Nucleus accumbens (tissue), 56 donors: Measurements from ENCODE around the gene TGFB1I1.

Source experiments
- DNase-seq, 56 donors: peaks; one replicate each; lab custom pipeline; 2025; lab: John Stamatoyannopoulos, UW

Gene TGFB1I1

DNA sequence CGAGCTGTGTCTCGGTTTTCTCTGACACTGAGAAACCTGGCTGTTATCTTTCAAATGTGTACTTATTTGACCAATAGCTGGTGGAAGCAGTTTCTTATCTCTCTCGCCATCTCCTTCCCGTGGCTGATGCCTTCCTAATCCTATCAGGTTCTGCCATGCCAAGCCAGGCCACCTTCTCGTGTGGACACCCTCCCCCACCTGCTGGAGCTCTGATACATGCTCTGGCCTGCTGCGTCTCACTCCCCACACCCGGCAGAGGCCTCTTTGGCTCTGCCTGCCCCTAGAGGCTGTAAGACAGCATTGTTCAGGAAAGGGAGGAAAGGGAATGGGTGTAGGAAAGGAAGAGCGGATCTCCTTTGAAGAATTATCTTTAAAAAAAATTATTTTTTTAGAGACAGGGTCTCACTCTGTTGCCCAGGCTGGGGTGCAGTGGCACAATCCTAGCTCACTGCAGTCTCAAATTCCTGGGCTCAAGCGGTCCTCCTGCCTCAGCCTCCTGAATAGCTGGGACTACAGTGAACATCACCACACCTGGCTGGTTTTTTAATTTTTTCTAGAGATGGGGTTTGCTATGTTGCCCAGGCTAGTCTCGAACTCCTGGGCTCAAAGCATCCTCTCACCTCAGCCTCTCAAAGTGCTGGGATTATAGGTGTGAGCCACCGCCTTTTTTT is 20.1 kb upstream of the TGFB1I1 start:
- peak in 19 of 56 donors; percentile 10 to 41 (median 26) for DNase-seq

DNA sequence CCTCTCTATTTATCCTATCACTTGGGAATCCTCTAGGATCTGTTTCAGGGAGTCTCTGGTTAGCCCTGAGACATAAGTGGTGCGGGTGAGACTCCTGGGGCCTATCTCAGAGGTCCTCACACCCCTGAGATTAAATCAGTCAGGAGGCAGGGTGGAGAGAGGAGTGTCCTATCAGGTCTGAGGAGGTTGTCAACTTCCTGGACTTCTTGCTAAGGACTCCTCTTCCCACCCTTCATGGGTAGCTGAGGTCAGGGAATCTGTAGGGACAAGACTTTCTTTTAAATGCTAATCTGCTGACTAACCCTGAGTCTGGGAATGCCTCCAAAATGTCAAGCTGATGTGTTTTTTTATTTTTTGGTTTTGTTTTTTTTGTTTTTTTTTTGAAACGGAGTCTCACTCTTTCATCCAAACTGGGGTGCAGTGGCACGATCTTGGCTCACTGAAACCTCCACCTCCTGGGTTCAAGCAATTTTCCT is 19.3 kb upstream of the TGFB1I1 start:
- no peak for DNase-seq

DNA sequence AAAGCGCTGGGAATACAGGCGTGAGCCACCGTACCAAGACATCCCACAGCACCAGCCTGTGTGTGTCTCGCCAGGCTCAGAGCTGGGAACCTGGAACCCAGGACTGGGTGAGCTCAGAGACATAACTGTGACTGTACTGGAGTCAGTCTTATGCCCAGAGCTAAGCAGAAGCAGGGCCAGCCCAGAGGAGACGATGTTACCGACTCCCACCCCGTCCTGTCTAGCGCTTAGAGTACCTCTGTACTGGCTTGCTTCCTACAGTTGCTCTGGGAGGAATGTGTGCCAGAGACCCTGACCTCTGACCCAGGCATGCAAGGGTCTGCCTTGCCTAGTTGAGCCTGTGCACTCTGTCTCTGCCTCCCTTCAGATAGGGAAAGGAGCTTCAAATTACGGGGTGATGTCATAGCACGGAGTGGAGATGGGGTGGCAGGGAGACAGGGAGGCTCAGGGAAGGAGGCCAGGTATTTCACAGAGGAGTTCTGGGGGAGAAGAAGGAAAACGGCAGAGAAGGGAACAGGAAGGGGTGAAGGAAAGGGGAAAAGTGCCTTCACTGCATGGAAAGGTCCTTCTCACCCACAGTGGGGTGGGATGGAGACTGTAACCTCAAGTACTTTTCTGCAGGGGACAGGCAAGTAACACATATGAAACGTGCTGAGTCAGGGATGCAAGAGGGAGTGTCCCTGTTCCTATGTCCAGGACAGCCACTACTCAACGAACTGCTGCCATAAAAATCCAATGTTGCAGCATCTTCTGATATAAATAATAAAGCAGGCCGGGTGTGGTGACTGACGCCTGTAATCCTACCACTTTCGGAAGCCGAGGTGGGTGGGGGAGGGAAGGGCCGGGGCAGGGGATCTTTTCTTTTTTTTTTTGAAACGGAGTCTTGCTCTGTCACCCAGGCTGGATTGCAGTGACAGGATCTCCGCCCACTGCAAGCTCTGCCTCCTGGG is 18.4 kb upstream of the TGFB1I1 start:
- no peak for DNase-seq

DNA sequence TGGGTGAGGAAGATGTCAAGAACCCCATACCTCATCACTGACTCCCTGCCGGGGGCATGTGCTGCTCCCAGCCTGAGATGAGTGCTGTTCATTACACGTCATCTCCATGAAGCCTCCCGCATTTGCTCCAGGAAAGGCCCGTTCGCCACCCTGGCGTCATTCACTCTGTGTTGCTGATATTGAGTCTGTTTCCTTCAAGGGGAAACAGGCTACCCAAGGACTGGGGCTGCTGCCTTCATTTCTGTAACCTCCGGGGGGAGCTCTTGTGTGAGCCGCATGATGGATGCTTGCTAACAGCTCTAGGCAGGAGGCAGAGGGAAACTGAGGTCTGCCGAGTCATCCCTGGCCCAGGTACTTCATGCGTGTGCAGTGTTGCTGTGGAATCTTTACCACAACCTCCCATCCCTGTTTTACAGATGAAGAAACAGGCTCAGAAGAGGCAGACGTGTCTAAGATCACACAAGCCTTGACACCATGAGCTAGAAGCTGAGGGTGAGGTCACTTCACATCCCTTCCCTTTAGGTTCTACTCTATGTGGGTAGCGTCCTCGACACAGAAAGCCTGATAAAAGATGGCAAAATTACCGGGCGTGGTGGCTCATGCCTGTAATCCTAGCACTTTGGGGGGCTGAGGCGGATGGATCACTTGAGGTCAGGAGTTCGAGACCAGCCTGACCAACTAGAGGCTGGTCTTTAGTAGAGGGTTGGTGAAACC is 16.2 kb upstream of the TGFB1I1 start:
- DNase-seq, result no peak

DNA sequence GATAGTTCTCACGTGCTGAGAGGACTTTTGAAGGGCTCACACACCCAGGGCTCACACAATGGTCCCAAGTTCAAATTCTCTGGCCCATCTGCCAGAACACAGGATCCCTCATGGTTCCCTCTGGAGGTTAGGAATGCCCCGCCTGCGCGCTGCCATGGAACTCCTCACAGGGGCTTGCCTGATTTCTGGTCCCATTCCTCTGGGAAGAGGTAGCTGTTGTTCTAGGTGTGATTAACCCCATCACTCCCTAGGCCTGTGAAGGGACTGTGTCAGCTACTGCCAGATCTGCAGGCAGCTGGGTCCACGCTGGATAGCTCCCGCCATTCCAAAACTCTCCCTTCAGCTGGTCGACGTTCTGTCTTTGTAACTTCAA is 15.0 kb upstream of the TGFB1I1 start:
- DNase-seq, result no peak

DNA sequence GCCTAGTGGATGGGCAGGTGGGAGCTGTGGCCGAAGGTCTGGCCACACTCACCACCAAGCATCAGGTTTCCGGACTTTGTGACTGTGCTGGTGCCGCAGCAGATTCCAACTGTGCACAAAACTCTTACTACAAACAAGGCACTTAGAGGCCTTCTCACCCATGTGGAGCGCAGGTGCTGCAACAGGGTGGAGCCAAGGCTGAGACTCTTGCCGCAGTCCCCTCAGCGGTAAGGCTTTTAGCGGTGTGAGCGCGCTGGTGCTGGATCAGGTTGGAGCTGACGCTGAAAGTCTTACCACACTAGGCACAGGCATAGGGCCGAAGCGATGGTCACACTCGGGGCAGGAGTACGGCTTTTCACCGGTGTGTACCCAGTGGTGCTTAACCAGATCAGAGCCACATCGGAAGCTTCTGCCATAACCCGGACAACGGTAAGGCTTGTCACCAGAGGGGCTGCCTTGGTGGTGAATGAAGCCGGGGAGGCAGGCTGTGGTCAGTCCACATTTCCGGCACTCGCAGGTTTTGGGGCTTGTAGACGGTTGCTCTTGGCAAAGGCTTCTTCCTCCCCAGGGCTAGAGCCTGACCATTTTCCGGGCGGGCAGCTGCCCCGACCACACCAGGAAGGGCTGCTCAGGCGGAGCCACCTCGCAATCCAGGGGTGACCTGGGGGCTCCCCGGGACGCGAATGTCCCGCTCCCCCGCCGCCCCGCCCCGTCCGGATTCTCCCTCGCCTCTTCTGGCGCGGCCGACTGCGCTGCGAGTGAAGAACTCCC is 13.7 kb upstream of the TGFB1I1 start:
- peak in 9 of 56 donors; percentile 14 to 63 (median 42) for DNase-seq

DNA sequence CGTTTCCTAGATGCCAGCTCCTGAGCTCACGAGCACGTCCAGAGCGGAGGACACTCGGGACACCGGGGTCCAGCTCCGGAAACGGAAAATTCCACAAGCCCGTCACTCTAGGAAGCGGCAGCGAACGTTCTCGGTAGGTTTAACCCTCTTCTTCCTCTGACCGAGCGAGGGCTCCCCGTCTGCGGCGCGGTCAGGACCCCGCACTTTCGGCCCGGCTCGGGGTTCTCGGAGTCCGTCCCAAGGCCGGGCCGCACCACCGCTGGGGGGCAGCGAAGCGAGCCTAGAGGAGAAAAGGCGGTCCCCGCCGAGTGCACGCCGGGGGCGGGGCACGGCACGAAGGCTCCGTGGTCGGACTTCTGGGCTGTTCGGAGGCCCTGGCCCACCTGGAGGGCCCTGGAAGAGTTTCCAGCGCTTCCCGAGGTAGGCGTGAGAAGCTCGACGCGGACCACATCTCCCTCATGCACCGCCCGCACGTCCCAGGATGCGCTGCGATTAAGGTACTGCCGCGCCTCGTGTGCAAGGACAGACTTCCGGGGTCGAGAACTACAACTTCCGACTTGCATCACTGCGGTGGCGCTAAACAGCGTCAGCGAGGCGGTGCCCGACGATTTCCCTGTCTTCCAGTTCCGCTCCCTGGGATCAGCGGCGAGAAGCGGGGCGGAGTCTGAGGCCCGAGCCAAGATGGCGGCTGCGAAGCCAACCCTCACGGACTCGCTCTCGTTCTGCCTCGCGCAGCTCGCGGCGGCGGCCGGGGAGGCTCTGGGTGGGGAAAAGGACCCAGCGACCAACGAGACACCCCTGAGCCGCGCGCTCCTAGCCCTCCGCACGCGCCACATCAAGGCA is 12.9 kb upstream of the TGFB1I1 start, which contains the start of gene ARMC5:
Gene ARMC5, plus strand, starts transcription at position 658 of the 843 bp plus-strand sequence. Its CDS starts 24 bp downstream, at position 682.
- DNase-seq, result peak; percentile 77 to 99 (median 97)

DNA sequence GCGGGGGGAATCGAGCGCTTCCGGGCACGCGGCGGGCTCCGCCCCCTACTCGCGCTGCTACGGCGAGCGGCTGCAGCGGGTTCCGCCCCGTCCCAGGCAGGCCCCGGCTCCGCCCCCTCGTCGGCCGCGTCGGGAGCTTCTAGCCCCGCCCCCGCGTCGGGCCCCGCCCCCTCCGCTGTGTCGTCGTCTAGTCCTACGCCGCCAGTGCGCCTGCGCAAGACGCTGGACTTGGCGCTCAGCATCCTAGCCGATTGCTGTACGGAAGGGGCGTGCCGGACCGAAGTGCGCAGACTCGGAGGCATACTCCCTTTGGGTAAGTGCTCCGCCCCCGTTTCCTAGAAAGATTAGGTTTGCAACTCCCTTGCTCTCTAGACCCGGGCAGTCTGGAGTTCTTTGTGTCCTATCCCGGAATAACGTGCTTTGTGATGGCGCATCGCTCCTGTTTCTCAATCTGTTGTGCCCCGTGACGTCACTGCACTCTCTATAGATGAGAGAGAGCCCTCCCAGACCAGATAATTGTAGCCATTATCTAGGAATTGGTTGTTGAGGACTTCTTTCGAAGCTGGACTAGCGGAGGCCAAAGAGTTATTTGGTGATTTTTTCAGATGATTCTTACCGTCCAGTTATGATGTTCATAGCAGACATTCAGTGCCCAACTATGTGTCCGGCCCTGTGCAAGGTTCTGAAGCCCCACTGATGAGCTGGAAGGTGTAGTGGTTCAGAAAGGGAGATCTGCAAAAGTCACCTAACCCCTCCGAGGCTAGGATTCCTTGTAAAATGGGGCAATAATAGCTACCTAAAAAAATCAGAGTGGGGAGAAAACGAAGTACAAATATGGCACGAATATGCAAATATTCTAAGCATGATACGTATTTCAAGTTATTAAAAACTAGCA is 12.0 kb upstream of the TGFB1I1 start:
- peak; percentile 84 to 100 (median 99) for DNase-seq

DNA sequence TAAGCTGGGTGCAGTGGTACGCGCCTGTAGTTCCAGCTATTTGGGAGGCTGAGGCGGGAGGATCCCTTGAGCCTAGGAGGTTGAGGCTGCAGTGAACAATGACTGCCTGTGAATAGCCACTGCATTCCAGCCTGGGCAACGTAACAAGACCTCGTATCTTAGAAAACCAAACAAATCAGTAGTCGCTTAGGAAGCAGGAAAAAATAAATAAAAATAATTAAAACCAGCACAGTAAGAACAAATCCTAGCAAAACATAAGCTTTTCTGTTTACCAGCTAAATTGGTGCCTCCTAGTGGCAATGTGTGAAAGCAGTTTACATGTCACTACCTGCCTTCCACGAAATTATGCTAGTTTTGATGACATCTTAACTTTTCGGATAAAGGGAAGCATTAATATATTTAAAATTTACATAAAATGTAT is 11.4 kb upstream of the TGFB1I1 start:
- DNase-seq, result no peak

DNA sequence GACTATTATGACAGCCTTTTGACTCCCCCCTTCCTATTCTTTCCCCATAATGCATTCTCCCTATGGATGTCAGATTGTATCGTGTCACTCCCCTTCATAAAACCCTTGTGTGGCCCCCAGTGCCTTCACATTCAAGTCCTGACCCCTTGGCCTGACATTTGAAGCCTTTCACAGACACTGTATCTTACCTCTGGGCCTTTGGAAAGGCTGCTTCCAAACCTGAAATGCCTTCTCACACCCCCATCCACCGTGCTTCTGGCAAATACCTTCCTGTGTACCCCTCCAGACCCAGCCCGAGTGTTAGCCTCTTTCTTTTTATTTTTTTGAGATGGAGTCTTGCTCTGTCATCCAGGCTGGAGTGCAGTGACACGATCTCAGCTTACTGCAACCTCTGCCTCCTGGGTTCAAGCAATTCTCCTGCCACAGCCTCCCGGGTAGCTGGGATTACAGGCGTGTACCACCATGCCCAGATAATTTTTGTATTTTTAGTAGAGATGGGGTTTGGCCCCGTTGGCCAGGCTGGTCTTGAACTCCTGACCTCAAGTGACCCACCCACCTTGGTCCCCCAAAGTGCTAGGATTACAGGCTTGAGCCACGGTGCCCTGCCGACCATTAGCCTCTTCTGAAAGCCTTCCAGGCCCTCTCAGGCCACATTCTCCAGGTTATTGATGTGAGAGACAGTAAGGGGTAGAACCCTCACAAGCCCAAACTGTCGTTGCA is 10.6 kb upstream of the TGFB1I1 start:
- DNase-seq, result no peak

DNA sequence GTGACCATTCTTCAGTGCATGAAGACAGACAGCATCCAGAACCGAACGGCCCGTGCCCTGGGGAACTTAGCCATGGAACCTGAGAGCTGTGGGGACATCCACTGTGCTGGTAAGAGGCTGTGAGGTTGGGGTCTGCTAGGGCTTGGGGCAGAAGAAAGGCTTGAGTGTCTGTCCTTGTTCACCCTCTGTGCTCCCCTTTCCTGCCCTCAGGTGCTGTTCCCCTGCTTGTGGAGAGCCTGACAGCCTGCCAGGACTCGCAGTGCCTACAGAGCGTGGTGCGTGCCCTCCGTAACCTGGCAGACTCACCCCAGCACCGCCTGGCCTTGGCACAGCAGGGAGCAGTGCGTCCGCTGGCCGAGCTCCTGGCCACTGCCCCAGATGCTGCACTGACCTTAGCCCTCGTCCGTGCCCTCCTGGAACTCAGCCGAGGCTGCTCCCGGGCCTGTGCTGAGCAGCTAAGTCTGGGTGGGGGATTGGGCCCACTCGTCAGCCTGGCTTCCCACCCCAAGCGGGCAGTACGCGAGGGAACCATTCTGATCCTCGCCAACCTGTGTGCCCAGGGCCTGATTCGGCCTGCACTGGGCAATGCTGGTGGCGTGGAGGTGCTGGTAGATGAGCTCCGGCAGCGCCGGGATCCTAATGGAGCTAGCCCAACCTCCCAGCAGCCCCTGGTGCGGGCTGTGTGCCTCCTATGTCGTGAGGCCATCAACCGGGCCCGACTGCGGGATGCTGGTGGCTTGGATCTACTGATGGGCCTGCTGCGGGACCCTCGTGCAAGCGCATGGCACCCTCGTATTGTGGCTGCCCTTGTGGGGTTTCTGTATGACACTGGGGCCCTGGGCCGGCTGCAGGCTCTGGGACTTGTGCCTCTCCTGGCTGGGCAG is 9.8 kb upstream of the TGFB1I1 start:
- no peak for DNase-seq

DNA sequence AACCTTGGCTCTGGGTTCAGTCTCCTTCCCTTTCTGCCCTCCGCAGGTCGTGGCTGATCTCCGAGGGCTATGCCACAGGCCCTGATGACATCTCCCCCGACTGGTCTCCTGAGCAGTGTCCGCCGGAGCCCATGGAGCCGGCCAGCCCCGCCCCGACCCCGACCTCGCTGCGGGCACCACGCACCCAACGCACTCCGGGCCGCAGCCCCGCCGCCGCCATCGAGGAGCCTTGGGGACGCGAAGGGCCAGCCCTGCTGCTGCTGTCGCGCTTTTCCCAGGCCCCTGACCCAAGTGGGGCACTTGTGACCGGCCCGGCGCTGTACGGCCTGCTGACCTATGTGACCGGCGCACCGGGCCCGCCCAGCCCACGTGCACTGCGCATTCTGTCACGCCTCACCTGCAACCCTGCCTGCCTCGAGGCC is 7.6 kb upstream of the TGFB1I1 start:
- no peak for DNase-seq

DNA sequence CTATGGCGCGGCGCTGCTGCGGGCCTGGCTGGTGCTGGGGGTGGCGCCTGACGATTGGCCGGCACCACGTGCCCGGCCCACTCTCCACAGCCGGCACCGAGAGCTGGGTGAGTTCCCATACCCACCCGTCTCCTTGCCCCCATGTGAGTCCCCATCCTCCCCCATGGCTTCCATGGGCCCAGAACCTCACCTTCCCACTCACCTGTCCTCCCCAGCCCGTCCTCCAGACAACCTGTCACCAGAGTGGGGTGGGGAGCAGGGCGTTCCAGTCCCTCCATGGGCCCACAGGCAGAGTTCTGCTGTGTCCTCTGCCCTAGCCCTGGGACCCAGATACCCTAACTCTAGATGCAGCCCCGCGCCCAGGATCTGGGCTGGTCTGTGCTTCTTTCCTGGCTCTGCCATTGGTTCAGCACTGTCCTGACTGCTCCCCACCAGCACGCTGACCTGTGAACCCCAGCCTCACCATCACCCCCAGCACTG is 7.1 kb upstream of the TGFB1I1 start:
- no peak for DNase-seq

DNA sequence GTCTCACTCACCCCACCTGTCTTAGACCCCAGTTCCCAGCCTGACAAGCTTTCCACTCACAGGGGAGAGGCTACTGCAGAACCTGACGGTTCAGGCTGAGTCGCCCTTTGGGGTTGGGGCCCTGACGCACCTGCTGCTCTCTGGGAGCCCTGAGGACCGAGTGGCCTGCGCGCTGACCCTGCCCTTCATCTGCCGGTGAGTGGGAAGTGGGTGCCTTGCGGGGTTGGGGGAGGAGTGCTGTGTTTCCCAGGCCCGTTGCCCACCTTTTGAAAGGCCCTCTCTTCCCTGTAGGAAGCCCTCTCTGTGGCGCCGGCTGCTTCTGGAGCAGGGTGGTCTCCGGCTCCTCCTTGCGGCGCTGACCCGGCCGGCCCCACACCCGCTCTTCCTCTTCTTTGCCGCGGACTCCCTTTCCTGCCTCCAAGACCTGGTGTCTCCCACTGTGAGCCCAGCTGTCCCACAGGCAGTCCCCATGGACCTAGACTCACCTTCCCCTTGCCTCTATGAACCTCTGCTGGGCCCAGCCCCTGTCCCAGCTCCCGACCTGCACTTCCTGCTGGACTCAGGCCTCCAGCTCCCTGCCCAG is 6.1 kb upstream of the TGFB1I1 start:
- DNase-seq, result no peak

DNA sequence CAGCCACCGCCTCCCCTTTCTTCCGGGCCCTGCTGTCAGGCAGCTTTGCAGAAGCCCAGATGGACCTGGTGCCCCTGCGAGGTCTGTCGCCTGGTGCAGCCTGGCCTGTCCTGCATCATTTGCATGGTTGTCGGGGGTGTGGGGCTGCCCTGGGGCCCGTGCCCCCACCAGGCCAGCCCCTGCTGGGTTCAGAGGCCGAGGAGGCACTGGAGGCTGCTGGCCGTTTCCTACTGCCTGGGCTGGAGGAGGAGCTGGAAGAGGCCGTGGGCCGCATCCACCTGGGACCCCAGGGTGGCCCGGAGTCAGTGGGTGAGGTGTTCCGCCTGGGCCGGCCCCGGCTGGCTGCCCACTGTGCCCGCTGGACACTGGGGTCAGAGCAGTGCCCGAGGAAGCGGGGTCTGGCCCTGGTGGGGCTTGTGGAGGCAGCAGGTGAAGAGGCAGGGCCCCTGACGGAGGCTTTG is 5.5 kb upstream of the TGFB1I1 start:
- no peak for DNase-seq
